ENCODE results near the gene MRNIP. TPM values are rescaled to one million over a fixed set of nuclear protein-coding genes. Genes with fewer than 3 reads are reported as not detected.

Gene MRNIP
- total RNA-seq, 1 donor from 2014 or later, result 12.1 TPM

DNA sequence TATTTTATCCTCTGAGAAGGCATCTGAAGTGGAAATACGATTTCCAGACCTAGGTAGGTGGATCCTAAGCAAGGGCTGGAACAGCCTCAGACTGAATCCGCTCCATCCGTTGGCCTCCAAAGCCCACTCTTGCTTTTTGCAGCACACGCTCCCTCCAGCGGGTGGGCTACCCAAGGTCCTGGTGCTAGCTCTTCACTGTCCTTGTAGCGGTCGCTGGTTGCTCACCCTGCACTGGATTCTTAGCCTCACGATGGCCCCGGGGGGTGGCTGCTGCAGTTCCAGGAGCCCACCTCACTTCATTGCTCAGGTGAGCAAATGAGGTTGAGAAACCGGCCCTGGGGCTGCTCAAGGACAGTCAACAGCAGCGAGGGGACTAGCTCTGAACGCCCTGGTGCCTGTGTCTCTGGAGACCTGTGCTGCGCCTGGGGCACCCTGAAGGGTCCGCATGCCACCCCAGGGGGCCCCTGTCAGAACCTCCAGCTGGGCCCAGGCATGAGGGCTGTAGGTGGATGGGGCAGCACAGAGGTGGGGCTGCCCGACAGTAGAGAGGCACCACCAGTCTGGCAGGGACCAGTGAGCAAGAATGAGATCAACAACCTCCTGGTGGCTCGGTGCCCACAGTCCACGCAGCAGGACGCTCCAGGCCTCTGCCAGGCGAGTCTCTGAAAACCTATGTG, 56.3 kb downstream of the MRNIP start:
- DNase-seq (no peak), ATAC-seq (ENCODE audit: poor library complexity) (no peak)
- intact Hi-C loops (cut with DNase I), result loop anchor here (10.0 kb wide), 1 partner anchor 102 kb away; the partner anchor contains the start of gene TBC1D9B

DNA sequence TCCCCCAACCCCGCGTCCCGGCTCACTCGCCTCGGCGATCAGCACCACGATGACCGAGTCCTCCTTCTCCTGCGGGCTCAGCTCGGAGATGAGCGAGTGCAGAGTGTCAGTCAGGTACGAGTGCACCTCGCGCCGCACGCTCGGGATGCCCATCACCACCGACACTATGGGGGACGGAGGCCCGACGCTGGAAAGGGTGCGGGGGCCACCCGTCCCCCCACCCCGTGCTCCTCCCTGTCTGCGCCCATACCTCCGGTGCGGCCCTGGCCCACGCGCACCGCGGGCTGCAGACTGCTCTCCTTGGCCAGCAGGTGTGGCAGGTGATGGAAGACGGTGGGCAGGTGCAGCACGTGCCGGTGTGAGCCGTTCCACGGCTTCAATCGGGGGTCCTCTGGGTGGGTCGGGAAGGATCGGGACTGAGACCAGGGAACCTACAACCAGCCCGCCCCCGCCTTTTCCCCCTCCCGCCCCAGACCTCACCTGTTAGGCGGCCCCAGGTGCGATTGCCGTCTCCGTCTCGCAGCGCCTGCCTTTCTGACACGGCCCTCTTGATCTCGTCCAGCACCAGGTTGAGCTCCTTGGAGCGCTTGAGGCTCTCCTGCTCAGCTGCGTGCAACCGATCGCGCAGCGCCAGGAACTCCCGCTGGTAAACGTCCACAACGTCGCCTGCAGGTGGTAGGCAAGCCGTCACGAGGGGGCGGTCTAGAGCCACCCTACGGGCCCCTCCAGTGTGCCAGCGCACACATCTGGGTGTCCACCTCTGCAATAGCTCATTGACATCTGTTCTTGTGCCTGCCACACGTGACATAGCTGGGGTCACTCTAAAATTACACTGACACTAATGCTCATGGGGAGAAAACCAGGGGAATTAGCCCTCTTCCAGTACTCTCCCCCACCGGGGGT, 57.1 kb downstream of the MRNIP start:
- intact Hi-C loops (cut with DNase I), result loop anchor here (10.0 kb wide), 1 partner anchor 103 kb away; the partner anchor contains the start of gene TBC1D9B
- ATAC-seq (ENCODE audit: poor library complexity), result peak; percentile 34
- DNase-seq, result peak; percentile 86

DNA sequence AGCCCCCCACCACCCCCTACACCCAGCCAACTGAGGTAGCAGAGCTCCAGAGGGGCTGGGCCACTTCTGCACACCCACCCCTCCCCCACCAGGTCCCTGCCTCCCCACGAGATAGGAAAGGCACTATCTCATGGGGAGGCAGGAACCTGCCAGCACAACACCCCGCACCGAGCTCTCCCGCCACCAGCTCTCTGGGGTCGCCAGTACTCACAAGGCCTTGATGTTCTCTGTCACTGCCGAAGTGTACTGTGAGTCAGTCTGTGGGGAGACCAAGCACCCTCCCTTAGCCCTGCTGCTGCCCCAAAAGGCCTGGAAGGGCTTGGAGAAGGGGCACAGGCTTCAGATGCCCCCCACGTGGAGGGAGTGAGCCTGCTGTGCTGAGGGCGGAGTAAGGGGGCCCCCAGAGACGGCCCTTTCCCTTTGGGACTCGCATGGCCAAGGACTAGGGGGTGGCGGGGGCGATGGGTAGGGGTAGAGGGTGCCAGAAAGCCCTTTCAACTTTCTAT, 57.9 kb downstream of the MRNIP start:
- intact Hi-C loops (cut with DNase I), result loop anchor here (10.0 kb wide), 1 partner anchor 104 kb away; the partner anchor contains the start of gene TBC1D9B
- DNase-seq, result no peak
- ATAC-seq (ENCODE audit: poor library complexity), result no peak

DNA sequence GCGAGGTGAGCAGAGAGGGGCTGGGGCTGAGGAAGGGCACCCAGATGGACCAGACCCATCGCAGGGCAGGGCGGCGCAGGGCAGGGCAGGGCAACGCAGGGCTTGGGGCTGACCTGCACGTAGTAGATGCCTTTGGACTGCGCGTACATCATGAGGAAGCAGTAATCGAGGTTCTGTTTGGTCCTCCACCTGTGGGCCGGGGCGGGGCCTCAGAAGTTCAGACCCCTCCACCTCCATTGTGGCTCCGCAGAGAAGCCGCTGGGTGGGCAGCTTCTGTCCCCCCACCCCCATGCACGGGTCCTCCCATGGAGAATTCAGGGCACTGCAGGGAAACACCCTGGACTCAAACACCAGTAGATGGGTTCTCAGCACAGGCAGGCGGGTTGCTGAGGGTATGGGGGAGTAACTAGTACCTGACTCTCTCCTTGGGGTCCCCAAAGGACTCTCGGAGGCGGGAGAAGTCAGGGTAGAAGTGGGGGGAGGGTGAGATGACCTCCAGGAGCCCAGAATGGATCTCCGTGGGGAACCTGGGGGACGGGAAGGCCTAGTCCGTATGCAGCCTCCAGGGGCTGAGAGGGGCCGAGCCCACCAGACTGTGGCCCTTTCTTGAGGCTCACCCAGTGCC, 58.4 kb downstream of the MRNIP start:
- intact Hi-C loops (cut with DNase I), result loop anchor here (10.0 kb wide), 1 partner anchor 105 kb away; the partner anchor contains the start of gene TBC1D9B
- ATAC-seq (ENCODE audit: poor library complexity) (no peak), DNase-seq (no peak)

DNA sequence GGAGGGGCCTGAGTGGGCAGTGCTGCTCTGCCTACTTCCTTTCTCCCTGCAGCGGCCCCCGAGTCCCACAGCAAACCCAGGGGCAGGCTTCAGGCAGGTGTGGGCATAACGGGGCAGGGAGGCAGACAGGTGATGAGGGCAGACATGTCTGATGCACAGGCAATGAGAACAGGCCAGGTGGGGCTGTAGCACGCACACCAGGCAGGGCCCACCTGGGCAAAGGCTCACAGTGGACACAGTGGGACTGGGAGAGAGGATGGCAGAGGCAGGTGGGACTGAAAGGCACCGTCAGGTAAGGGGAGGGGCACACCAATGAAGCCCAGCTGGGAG, 59.0 kb downstream of the MRNIP start:
- DNase-seq (no peak), ATAC-seq (ENCODE audit: poor library complexity) (no peak)
- intact Hi-C loops (cut with DNase I), result loop anchor here (10.0 kb wide), 1 partner anchor 125 kb away; no protein-coding TSS in a partner anchor

DNA sequence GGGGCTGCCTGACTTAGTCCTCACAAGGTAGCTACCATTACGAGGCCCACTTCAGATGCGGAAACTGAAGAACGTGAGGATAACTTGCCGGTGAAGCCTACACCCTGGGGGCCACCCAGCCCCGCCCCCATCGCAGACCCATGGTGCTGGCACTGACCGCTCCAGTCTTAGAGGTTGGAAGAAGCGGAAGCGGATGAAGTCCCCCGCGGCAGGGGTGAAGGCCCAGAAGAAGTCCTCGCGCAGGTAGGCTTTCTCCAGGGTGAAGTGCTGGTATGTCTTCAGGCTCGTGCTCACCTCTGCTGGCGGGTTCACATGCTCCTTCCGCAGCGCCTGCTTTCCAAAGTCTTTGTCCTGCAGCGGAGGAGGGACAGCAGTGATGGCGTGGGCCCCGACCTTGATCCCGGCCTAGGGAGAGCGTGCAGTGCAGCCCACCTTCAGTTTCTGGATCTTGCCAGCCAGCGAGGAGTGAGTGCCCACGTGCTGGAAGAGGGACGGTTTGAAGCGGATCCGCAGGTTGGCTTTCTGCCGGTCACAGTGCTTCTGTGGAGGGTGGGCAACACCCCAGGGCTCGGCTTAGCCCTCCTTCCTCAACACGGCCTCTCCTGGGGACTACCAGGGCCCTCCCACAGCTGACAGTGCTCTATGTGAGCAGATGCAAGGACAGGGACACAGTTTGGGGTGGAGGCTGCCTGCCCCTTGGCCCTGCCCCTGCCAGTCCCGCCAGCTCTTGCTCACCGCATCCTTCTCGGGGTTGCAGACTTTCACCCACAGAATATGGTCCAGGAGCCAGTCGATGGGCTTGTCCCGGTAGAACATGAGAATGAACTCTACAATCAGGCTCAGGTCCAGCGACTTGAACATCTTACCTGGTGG, 59.6 kb downstream of the MRNIP start:
- intact Hi-C loops (cut with DNase I), result loop anchor here (10.0 kb wide), 1 partner anchor 124 kb away; no protein-coding TSS in a partner anchor
- ATAC-seq (ENCODE audit: poor library complexity), result no peak
- DNase-seq, result no peak

DNA sequence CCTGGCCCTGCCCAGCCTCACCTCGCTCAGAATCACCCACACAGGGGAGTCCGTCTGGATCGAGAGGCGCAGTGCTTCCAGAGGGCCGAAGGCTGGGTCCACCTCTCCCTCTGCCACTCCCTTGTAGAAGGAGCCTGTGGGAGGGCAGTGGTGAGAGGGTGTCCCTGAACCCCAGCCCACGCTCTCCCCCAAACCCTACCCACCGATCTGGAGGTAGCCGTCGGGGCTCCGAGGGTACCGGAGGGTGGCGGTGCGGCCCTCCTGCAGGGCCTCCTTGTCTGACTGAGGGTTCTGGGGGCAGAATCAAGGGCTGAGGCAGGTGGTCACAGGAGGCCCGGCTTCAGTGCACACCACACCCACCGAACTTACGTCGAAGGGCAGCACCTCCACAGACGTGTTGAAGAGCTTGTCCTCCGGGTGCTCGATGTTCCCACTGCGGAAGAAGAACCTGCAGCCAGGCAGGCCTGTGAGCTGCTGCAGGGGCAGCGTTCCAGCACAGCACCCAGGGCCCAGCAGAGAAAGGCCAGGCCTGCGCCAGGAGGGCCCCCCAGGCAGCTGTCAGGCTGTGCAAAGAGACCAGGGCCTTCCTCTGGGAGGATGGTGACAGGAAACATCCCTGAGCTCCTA, 60.4 kb downstream of the MRNIP start:
- DNase-seq, result no peak
- intact Hi-C loops (cut with DNase I), result loop anchor here (10.0 kb wide), 1 partner anchor 123 kb away; no protein-coding TSS in a partner anchor
- ATAC-seq (ENCODE audit: poor library complexity), result no peak

DNA sequence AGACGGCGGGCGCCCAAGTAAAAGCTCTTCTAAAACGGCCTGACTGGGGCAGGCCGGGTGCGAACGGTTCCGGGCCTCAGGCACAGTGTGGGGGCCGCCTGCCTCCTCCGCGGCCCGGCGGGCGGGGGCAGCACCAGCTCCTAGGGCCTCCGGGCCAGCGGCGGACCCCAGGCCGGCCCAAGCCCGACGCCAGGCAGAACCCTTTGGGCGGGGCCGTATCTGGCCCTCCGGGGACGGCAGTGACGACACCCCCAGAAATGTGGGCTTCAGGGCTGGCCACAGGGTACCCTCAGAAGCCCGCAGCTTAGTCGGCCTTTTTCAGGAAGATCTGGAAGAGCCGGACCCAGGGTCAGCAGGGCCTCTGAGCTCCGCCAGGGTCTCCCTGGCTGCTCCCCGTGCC, 60.9 kb downstream of the MRNIP start:
- intact Hi-C loops (cut with DNase I), result loop anchor here (10.0 kb wide), 1 partner anchor 123 kb away; no protein-coding TSS in a partner anchor
- no peak for DNase-seq

DNA sequence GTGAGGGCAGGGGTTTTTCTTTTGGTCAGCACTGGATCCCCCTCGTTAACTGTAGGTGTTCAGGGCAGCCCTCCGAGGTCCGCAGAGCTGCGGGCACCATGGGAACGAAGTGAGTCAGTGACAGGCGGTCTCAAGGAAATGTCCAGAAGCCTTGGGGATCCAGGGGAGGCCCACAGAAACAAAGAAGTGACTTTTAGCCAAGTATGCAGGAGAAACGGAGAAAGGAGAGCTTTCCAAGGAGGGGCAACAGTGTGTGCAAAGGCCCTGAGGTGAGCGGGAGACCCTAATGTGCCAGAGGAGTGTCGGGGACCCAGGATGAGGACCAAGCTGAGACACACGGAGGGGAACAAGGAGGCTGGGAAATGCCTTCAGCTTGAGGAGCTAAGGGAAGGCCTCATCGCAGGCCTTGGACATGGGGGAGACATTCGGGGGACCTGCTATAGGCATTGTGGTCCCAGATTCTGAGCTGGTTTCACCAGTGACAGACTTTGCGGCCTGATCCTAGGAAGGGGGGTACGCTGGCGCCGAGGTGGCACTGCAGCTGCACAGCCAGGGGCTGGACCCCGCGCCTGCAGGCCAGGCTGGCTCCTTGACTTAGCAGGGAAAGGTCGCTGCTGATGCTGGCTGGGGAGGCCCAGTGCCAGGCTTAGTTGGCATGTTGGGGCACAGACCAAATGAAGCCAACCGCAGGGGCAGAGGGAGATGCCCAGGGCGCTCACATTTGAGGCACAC, 61.6 kb downstream of the MRNIP start:
- DNase-seq (no peak), ATAC-seq (ENCODE audit: poor library complexity) (no peak)
- intact Hi-C loops (cut with DNase I), result loop anchor here (10.0 kb wide), 1 partner anchor 122 kb away; no protein-coding TSS in a partner anchor

More for the DNA sequence above, 60.9 kb downstream of the MRNIP start:
- no peak for ATAC-seq (ENCODE audit: poor library complexity)

DNA sequence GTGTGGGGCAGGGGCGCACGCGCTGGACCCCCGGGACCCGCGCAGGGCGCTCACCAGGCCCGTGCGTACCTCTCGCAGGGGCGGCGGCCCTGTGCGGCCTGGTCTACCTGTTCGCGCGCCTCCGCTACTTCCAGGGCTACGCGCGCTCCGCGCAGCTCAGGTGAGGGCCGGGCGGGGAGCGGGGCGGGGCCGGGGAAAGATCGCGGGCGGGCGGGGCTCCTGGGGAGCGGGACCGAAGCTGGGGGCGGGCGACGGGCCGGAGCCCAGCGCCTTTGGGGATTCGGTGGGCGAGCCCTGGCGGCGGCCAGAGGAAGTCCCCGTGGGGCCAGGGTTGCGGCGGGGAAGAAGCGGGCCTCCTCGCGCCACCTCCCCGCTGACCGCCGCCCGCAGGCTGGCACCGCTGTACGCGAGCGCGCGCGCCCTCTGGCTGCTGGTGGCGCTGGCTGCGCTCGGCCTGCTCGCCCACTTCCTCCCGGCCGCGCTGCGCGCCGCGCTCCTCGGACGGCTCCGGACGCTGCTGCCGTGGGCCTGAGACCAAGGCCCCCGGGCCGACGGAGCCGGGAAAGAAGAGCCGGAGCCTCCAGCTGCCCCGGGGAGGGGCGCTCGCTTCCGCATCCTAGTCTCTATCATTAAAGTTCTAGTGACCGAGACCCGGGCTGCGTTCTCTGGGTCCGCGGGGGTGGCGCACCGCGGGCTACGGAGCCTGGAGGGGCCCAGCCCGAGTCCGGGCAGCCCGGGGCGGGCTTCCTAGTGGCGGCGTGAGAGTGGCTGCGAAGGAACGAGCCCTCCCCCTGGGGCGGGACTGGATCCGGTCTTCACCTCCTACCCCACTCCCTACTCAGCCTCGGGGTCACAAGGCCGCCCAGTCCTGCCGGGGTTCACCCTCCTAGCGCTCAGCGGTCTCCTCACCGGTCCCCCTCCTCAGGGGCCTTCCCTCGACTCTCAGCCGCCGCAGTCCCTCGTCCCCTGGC, 62.5 kb downstream of the MRNIP start:
- DNase-seq (peak; percentile 89), ATAC-seq (ENCODE audit: poor library complexity) (peak; percentile 81)
- intact Hi-C loops (cut with DNase I), result loop anchor here (10.0 kb wide), 1 partner anchor 121 kb away; no protein-coding TSS in a partner anchor

DNA sequence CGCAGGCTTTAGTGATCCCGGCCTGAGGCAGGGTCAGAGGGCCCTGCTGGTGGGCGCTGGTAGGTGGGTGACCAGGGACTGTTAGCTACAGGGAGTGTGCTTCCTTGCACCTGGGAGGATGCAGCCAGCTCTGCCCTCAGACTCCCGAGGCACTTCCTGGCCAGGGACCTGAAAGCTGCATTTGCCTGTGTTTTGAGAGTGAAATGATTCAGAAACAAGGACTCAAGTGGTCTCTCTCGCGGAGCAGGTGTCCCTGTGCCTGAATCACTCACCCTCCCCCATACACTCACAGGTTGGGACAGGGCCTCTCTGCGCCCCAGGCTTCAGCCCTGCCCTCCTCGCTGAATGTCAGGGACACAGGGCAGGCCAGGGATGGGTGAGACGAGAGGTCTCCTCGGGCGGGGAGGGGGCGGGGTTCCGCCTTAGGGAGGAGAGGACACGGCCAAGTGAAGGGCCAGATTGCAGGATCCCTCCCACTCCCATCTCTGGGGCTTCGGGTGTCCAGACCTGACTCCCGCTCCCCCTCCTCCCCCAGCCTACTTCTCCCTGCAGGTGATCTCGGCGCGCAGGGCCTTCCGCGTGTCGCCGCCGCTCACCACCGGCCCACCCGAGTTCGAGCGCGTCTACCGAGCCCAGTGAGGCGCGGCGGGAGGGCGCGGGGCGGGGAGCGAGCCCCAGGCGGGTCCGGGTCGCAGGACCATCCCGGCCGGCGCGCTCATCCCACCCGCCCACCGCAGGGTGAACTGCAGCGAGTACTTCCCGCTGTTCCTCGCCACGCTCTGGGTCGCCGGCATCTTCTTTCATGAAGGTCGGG, 63.4 kb downstream of the MRNIP start:
- DNase-seq (no peak), ATAC-seq (ENCODE audit: poor library complexity) (peak; percentile 4)
- intact Hi-C loops (cut with DNase I), result loop anchor here (10.0 kb wide), 1 partner anchor 120 kb away; no protein-coding TSS in a partner anchor

DNA sequence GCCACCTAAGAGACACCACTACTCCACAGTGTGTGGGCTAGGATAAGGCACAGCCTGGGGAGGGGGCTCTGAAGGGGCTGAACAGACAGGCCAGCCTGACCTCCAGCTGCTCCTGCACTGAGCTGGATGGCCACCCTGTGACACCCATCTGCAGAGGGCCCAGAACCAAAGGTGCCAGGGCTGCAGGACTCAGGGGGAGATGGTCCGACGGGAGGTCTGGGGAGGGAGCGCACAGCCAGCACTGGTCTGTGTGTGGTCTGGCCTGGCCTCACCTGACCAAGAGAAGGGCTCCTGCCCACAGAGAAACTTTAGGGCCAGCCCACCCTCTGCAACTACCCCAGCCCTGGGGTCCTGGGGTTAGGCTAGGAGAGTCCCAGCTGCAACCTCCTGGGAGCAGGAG, 64.0 kb downstream of the MRNIP start:
- intact Hi-C loops (cut with DNase I), result loop anchor here (10.0 kb wide), 1 partner anchor 120 kb away; no protein-coding TSS in a partner anchor

DNA sequence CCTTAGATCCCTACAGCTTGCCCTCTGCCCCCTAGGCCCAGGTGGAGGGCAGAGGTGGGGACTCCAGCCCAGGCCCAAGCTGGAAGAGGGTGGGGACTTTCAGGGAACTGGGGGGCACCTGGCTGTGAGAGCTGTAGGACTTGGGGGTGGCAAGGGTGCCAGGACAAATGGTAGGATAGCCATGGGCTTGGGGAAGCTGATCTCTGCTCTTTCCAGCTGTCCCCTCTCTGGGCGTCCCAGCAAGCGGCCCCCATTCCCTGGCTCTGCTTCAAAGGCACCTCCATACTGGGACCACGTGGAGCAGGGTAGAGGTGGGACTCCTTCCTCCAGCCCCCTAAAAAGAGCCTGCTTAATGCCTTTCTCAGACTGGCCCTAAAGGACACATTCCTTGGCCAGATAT, 64.4 kb downstream of the MRNIP start:
- intact Hi-C loops (cut with DNase I), result loop anchor here (10.0 kb wide), 1 partner anchor 119 kb away; no protein-coding TSS in a partner anchor
- DNase-seq (no peak), ATAC-seq (ENCODE audit: poor library complexity) (no peak)

More for the DNA sequence above, 64.0 kb downstream of the MRNIP start:
- DNase-seq (no peak), ATAC-seq (ENCODE audit: poor library complexity) (no peak)

DNA sequence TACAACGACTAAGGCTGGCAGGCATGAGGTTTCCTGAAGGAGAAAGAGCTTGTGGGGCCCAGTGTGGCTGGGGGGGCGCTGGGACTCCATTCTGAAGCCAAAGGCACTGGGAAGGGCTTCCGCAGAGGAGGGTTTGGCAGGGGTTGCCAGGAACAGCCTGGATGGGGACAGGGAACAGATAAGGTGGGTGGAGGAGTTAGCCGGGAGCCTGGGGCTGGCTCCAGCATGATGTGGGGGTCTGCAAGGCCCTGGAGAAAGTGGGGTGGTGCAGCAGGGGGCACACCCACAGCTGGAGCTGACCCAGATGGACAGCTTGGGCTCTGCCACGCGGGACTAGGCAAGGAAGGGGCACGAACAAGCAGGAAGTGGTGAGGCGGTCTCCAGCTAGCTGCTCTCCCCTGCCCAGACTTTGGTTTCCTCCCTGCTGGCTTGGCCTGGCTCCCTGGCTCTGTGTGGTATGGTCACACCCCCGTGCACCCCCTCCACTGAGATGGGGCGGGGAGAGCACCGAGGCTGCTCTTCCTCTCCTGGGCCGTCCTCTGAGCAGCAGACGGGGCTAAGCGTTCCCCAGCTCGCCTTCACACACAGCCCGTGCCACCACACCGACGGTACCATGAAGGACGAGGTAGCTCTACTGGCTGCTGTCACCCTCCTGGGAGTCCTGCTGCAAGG, 65.0 kb downstream of the MRNIP start, which contains the start of gene LTC4S:
Gene LTC4S, plus strand, starts transcription at position 519 of the 672 bp plus-strand sequence. Its CDS starts 95 bp downstream, at position 614.
- intact Hi-C loops (cut with DNase I), result loop anchor here (10.0 kb wide), 1 partner anchor 119 kb away; no protein-coding TSS in a partner anchor
- peak; percentile 93 for DNase-seq
- peak; percentile 66 for ATAC-seq (ENCODE audit: poor library complexity)
